COLO668 (cell line): Measurements from ENCODE around the gene CCL3.
"Not testable (repeated sequence)": the region's sequence is repeated elsewhere in the genome, so short reads cannot be mapped to it uniquely, and the experiment has no call there.

ENCODE experiments used
- DNase-seq: peaks from one replicate; lab custom pipeline; 2025; ENCODE audit not compliant: unreplicated experiment; lab: John Stamatoyannopoulos, UW

The CCL3 gene

DNA sequence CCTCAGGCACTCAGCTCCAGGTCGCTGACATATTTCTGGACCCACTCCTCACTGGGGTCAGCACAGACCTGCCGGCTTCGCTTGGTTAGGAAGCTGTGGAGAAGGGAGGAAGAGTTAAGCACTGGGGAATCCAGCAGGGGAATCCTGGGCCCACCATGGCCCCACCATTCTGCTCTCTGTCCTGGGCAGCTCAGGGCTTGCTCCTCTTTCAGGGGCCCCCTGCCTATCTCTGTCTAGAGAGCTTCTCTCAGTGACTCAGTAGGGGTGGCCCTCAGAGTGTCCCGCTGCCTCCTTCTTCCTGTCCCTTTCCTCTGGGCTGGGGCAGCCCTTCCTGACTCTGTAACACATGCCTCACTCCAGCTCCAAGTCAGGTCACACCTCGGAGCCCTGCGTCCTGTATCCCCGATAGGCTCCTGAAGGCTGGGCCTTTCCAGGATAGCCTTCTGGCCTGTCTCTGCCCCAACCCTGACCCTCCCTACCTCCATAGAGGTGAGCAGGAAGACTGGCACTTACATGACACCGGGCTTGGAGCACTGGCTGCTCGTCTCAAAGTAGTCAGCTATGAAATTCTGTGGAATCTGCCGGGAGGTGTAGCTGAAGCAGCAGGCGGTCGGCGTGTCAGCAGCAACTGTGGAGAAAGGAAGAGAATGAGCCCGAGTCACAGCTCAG, 1.1 kb downstream of the CCL3 start:
- DNase-seq, result no peak

DNA sequence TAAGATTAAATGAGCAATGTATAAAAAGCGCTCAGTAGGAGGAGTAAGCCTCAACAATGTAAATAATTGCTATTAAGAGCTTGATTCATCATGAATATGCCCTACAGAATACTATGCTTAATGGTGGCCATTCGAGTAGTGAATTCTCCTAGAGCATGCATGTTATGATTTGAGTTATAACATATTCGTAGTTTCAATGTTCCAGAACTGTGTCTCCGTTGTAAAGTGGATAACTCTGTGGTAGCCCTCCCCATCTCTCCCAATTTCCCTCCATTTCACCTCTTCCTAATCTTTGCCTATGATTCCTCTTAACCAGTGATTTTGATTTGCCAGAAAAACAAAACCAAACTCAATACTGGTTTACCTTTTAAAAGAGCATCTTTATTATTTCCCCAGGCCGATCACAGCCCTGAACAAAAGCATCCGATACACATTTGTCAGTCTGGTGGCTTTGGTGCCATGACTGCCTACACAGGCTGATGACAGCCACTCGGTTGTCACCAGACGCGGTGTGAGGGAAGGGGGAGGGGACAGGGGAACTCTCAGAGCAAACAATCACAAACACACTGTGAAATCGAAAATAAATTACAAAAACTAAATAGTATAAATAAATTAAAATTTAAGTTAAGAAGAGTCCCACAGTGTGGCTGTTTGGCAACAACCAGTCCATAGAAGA, 1.9 kb downstream of the CCL3 start:
- DNase-seq, result not testable (repeated sequence)

- DNase-seq, result not testable (repeated sequence)
These were observed 2.5 kb downstream of the CCL3 start for GRCh38 chr17:36087471-36087870.

DNA sequence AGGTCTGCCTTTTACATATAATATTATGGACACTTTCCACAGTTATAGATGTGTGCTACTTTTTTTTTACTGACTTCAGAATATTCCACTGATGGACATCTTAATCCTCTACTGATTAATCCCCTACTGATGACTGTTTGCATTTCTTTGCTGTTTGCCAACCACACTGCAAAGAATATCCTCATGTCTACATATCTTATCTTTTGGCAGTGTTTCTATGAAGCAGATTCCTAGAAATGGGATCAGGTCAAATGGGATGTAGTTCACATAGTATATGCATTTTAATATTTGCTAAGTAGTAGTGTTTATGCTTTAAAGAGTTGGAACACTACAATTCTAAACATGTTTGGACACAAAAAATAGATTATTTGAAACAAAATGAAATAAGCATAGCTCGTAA, 3.2 kb downstream of the CCL3 start:
- DNase-seq, result no peak

GRCh38 chr17:36085765-36086164, 4.2 kb downstream of the CCL3 start:
- no peak for DNase-seq

DNA sequence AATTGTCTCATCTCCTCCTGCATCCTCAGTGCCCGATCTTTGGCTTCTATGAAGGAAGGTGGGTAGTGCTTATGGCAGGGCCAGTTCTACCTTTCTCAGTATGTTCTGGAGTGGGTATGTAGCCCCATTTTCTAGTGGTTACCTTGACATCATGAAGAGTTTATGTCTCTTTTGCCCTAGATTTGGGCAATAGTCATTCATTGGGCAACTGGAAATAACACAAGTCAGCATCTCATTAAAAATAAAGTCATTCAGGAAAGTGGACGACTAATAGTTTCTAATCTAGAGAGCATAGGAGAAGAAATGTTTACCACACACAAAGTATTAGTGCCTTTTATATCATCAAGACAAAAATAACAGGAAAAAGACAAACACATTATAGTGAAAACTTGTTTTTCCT, 6.3 kb downstream of the CCL3 start:
- DNase-seq, result not testable (repeated sequence)

DNA sequence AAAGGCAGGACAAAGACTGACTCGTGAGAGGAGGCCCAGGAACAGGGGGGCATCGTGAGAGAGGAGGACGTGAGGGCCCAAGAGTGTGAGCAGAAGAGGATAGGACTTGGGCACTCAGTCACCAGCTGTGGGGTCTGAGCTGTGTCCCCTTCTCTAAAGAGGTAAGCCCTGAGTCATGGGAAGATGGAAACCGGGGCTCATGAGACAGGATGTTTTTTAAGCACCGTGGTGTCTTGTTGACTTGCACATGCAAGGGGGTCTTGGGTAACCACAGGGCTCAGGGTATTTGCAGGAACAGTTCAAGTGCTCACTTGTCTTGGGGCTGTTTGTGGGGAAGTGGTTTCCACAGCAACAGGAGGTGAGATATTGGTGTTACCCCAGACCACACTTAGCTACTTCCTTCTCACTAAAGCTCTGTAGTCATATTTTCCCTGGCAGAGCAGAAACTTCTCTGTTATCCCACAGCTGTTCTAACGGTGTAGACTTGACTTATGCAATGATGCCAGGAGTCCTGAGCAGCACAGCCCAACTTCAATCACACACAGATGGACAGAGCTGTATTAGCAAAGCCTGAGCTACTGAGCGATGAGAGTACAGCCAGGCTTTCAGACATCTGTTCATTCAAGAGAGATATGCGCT, 7.3 kb downstream of the CCL3 start:
- not testable (repeated sequence) for DNase-seq

- DNase-seq, result not testable (repeated sequence)
These were observed 8.1 kb downstream of the CCL3 start for GRCh38 chr17:36081681-36082471.

GRCh38 chr17:36074365-36074764, 15.6 kb downstream of the CCL3 start:
- no peak for DNase-seq

DNA sequence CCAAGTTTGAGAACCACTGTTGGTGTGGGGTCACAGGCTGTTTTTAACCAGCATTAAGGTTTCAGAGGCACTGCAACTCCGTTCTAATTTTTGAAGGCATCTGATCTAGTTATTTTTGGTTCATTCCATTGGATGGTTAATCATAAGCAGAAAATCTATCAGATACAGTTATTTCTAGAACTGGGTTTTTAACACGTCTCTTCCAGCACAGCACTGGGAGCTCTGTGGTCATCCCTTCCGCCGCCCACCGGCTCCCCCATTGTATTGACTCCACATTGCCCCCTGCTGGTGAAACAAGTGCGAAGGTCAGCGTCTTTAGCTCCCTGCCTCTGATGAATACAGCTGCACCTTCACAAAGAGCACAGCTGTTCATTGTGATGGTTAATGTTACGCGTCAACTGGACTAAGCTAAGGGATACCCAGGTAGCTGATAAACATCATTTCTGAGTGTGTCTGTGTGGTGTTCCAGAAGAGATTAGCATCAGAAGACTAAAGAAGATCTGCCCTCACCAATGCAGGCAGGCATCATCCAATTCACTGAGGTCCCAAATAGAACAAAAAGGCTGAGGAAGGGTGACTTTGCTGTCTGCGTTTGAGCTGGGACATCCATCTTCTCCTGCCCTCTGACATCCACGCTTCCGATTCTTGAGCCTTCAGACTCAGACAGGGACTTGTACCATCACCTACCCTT, 17.4 kb downstream of the CCL3 start:
- peak; percentile 11 for DNase-seq

DNA sequence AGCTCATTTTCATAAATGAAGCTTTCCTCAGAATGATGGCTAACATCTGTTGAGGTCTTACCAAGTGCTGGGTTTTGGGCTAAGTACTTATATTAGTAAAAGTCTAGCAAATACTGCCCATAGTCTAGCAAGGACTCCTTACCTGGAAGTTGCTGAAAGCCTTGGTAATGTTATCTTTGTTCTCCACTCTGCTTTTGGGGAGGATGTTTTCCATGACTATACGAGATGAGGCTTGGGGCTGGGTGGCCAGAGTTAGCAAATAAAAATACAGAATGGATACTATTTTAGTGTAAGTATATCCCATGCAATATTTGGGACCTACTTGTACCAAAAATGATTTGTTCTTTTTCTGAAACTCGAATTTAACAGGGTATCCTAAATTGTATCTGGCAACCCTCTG, 18.2 kb downstream of the CCL3 start:
- no peak for DNase-seq

DNA sequence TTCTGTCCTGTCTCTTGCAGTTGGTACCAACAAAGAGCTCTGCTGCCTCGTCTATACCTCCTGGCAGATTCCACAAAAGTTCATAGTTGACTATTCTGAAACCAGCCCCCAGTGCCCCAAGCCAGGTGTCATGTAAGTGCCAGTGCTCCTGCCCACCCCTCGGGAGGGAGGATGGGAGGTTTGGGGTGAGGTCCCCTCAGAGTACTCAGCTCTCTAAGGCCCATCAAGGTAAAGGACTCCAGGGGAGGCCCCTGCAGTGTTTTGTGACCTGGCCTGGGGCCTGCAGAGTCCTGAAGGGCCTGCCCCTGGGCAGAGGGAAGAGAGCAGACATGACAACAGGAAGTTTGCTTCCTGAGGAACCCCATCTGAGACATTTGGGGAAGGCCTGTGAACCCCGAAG, 19.5 kb downstream of the CCL3 start:
- DNase-seq, result no peak

DNA sequence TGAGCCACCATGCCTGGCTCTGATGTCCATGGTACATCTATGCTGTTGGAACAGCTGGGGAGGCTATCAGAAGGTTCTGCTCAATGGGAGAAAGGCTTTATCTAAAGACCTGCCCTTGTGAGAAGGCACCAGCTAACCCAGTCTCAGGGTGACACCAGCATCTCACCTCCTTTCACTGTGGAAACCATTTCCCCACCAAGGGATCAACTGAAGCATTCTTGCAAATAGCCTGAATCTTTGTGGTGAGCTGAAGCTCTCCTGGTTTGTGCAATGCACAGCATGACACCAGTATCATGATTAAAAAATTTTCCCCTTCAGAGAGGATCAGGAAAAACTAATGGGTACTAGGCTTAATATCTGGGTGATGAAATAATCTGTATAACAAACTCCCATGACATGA, 20.8 kb downstream of the CCL3 start:
- no peak for DNase-seq

GRCh38 chr17:36068524-36068923, 21.4 kb downstream of the CCL3 start:
- DNase-seq, result no peak

- DNase-seq, result no peak
These were observed 23.5 kb downstream of the CCL3 start for GRCh38 chr17:36066365-36066985.

DNA sequence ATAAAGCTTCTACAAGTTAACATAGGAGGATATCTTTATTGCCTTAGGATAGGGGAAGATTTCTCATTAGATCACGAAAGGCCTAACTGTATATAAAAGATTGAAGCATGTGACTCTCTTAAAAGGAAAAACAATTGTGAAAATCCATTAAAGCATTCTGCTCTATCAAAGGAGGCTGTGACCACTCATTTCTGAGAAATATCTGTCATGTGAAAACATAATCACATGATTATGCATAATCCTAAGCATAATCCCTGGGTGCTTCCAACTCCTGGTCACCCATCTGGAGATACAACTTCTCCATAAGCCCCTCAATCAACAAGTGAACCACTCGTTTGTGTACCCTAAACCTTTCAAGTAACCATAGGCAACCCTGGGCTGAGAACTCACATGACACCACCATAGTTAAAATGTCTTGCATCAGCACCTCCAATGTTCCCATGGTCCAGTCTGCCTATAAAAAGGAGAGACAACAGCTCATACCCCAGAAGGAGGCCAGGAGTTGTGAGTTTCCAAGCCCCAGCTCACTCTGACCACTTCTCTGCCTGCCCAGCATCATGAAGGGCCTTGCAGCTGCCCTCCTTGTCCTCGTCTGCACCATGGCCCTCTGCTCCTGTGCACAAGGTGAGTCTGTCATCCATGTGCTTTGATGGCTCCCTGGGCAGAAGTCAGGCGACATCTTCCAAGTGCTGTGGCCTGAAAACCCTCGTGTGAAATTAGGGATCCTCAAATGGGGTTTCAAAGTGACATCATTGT, 26.0 kb downstream of the CCL3 start, which contains the start of gene CCL18:
CCL18 (plus strand) TSS at position 487 of the 756 bp plus-strand sequence; CDS start at position 558, 71 bp downstream.
- DNase-seq, result no peak

DNA sequence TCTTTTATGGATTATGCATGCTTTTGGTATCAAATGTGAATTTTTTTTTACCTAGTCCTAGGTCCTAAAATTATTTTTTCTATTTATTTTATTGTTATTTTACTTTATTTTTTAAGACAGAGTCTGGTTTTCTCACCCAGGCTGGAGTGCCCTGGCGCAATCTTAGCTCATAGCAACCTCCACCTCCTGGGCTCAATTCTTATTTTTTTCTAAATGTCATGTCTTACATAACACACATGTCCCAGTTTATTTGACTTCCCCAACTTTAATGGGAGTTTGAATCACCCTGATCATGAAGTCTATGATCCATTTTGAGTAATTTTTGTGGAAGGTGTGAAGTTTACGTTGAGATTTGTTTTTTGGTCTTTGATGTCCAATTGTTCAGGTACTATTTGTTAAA, 29.1 kb downstream of the CCL3 start:
- DNase-seq, result no peak

GRCh38 chr17:36059406-36059805, 30.5 kb downstream of the CCL3 start:
- DNase-seq, result no peak

GRCh38 chr17:36057911-36058310, 32.0 kb downstream of the CCL3 start:
- no peak for DNase-seq
